Measurements from ENCODE around the gene HRAS. TPM values are rescaled to one million over a fixed set of nuclear protein-coding genes. Genes with fewer than 3 reads are reported as not detected.
A peak's percentile ranks its signal among the peaks of the same experiment; 100 is the strongest.

Gene HRAS
- total and polyA plus RNA-seq, 2 of the 13 experiments (the other 11 are each of a cell fraction or from before 2014, with no cell fraction given), result 32.9 to 50.0 TPM

DNA sequence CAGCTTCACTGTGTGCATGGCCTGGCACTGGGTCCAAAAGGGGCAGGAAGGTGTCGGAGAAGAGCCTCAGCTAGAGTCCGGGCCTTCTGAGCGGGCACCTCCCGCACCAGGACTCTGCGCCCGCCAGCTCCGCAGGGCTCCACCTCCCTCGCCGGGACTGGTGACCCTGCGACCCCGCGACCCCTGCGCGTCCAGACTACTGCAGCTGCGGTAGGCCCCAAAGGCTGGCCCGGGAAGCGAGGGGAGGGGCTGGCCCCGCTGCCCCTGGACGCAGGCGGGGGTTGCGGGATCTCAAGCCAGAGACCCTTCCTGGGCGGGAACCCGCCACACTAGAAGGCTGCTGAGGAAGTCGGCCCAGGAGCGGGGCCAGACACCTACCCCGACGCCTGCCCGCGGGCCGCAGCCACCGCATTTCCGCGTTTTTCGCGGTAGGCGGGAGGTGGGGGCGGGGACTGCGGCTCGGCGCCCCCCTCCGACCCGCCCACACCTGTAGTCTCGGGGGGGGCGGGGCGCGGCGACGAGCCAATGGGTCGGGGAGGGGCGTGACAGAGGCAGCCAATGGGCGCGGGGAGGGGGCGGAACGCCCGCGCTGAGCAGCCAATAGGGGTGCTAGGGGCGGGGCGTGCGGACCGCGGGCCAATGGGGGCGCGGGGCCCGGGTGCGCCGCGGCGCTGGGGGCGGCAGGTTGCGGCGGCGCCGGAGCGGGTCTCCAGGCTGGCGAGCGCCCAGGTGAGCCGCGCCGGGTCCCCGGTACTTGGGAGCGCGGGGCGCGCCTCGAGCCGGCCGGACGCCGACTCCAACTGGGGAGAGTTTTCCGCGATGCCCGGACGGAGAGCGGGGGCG is 25.1 kb upstream of the HRAS start, which contains the start of the genes LMNTD2 and RASSF7 (continued):
- TF ChIP-seq, protein P1, sequence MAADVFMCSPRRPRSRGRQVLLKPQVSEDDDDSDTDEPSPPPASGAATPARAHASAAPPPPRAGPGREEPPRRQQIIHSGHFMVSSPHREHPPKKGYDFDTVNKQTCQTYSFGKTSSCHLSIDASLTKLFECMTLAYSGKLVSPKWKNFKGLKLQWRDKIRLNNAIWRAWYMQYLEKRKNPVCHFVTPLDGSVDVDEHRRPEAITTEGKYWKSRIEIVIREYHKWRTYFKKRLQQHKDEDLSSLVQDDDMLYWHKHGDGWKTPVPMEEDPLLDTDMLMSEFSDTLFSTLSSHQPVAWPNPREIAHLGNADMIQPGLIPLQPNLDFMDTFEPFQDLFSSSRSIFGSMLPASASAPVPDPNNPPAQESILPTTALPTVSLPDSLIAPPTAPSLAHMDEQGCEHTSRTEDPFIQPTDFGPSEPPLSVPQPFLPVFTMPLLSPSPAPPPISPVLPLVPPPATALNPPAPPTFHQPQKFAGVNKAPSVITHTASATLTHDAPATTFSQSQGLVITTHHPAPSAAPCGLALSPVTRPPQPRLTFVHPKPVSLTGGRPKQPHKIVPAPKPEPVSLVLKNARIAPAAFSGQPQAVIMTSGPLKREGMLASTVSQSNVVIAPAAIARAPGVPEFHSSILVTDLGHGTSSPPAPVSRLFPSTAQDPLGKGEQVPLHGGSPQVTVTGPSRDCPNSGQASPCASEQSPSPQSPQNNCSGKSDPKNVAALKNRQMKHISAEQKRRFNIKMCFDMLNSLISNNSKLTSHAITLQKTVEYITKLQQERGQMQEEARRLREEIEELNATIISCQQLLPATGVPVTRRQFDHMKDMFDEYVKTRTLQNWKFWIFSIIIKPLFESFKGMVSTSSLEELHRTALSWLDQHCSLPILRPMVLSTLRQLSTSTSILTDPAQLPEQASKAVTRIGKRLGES (CRISPR knock-in tag; IDR thresholded peaks at IDR 0.05; ENCODE audit: borderline replicate concordance), result no peak
- TF ChIP-seq, protein P2, sequence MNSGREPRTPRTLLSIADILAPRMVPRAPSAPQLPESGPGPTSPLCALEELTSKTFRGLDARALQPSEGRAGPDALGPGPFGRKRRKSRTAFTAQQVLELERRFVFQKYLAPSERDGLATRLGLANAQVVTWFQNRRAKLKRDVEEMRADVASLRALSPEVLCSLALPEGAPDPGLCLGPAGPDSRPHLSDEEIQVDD (CRISPR knock-in tag; IDR thresholded peaks at IDR 0.05; ENCODE audit: borderline replicate concordance), result 0 out of 2 replicates have a peak, but pooled peaks have one; percentile 67
- TF ChIP-seq FOXC1 (CRISPR knock-in tag; IDR thresholded peaks at IDR 0.05; ENCODE audit: borderline replicate concordance), result peak; percentile 67; the same call in 1 of the 2 replicates
- TF ChIP-seq ZNF703 (CRISPR knock-in tag; IDR thresholded peaks at IDR 0.05; ENCODE audit: borderline replicate concordance), result no peak
- no peak for TF ChIP-seq SNAPC2 (CRISPR knock-in tag; IDR thresholded peaks at IDR 0.05)
- TF ChIP-seq RFX1 (IDR thresholded peaks at IDR 0.05), result no peak
- peak; percentile 75 for TF ChIP-seq KDM2A (CRISPR knock-in tag; IDR thresholded peaks at IDR 0.05; ENCODE audit: borderline replicate concordance, low read depth)
- TF ChIP-seq CEBPG (CRISPR knock-in tag; IDR thresholded peaks at IDR 0.05), result no peak
- peak; percentile 22 for TF ChIP-seq DMAP1 (CRISPR knock-in tag; IDR thresholded peaks at IDR 0.05)
- TF ChIP-seq ZNF543 (CRISPR knock-in tag; IDR thresholded peaks at IDR 0.05), result 0 out of 2 replicates have a peak, but pooled peaks have one; percentile 22
- TF ChIP-seq PRMT3 (CRISPR knock-in tag; IDR thresholded peaks at IDR 0.05; ENCODE audit: borderline replicate concordance, low read depth), result no peak
- TF ChIP-seq ZNF878 (CRISPR knock-in tag; IDR thresholded peaks at IDR 0.05), result no peak
- peak; percentile 46; the same call in 1 of the 2 replicates for TF ChIP-seq BORCS8-MEF2B (CRISPR knock-in tag; IDR thresholded peaks at IDR 0.05)
- TF ChIP-seq RBFOX2 (IDR thresholded peaks at IDR 0.05; ENCODE audit: low read depth, low read length), result peak; percentile 74
- 0 out of 2 replicates have a peak, but pooled peaks have one; percentile 69 for TF ChIP-seq ZNF674 (CRISPR knock-in tag; IDR thresholded peaks at IDR 0.05; ENCODE audit: low read depth)
- peak; percentile 37; the same call in 1 of the 2 replicates for TF ChIP-seq GATAD1 (CRISPR knock-in tag; IDR thresholded peaks at IDR 0.05)
